Endodermal cell (in vitro differentiated cells): ENCODE data around the gene DYRK2. TPM values are rescaled to one million over a fixed set of nuclear protein-coding genes. Genes with fewer than 3 reads are reported as not detected.

Experiments used
- DNase-seq: peaks from one replicate; pipeline ENCODE4 v3.0.0-alpha.2; 2017
- H3K27ac ChIP-seq: 2 replicates; pipeline ENCODE4 v1.5.1; 2013; ENCODE audit warnings: mild to moderate bottlenecking, low read depth, low read length, moderate library complexity
- H3K27me3 ChIP-seq: 2 replicates; pipeline ENCODE4 v1.6.1; 2013; ENCODE audit warnings: mild to moderate bottlenecking, low read length, moderate library complexity; ENCODE audit not compliant: insufficient read depth, control insufficient read depth, poor library complexity, severe bottlenecking
- H3K36me3 ChIP-seq: 2 replicates; pipeline ENCODE4 v1.7.0; 2013; ENCODE audit warnings: mild to moderate bottlenecking, low read length, moderate library complexity; ENCODE audit not compliant: control insufficient read depth, insufficient read depth
- H3K4me1 ChIP-seq: one replicate; pipeline ENCODE4 v1.7.0; 2013; ENCODE audit warnings: low read length; ENCODE audit not compliant: control insufficient read depth, insufficient read depth
- H3K4me3 ChIP-seq: 2 replicates; pipeline ENCODE4 v1.5.1; 2013; ENCODE audit warnings: mild to moderate bottlenecking, low read length, moderate library complexity
- H3K9ac ChIP-seq: 2 replicates; pipeline ENCODE4 v1.6.1; 2013; ENCODE audit warnings: mild to moderate bottlenecking, low read length, moderate library complexity; ENCODE audit not compliant: poor library complexity, severe bottlenecking; ENCODE audit errors: extremely low read depth
- H3K9me3 ChIP-seq: 2 replicates; pipeline ENCODE4 v1.6.1; 2013; ENCODE audit warnings: mild to moderate bottlenecking, low read length, moderate library complexity; ENCODE audit not compliant: control insufficient read depth
- H3K27ac Mint-ChIP-seq: 2 replicates; pipeline ENCODE4 v1.8.0; 2020; ENCODE audit warnings: mixed read lengths
- H3K27me3 Mint-ChIP-seq: 2 replicates; pipeline ENCODE4 v1.8.0; 2021; ENCODE audit warnings: mild to moderate bottlenecking, mixed read lengths; ENCODE audit not compliant: insufficient read depth
- H3K36me3 Mint-ChIP-seq: 2 replicates; pipeline ENCODE4 v1.8.0; 2020; ENCODE audit warnings: low read depth, mixed read lengths
- H3K4me1 Mint-ChIP-seq: 2 replicates; pipeline ENCODE4 v1.8.0; 2020; ENCODE audit warnings: mixed read lengths
- H3K4me3 Mint-ChIP-seq: 2 replicates; pipeline ENCODE4 v1.8.0; 2020; ENCODE audit warnings: mild to moderate bottlenecking, moderate library complexity, mixed read lengths
- H3K9me3 Mint-ChIP-seq: 2 replicates; pipeline ENCODE4 v1.8.0; 2020; ENCODE audit warnings: mild to moderate bottlenecking, mixed read lengths
- WGBS, 2 experiments: methylation state at CpG; one replicate each; pipeline versions ENCODE4 v1.1.5 to v1.1.7; 2013; ENCODE audit warnings: missing lambda C conversion rate in 2 of 2, mixed read lengths in 1 of 2; ENCODE audit not compliant: insufficient coverage in 1 of 2, insufficient read length in 1 of 2; 5-methylcytosine and 5-hydroxymethylcytosine counted together
- total RNA-seq, 2 donors: library from RNA; stranded (reverse); fragmentation: NEBNext Ultra II Directional in 1 of 2; extraction: Animal tissue kit (Norgen Biotek cat#: 25700) in 1 of 2; gene quantifications; 2 replicates in 1 of 2; 3 replicates in 1 of 2; pipeline ENCODE4 v1.2.1, GENCODE V29; 2021
- TF ChIP-seq, protein P1 (sequence below): fragments of 200-600 bp; sonication (generic); conservative IDR thresholded peaks from 2 replicates; pipeline ENCODE4 v1.5.0; 2021; ENCODE audit warnings: antibody characterized with exemption, mild to moderate bottlenecking

The DYRK2 gene
- total RNA-seq, 2 donors from 2014 or later: 29.5 to 33.2 TPM

DNA sequence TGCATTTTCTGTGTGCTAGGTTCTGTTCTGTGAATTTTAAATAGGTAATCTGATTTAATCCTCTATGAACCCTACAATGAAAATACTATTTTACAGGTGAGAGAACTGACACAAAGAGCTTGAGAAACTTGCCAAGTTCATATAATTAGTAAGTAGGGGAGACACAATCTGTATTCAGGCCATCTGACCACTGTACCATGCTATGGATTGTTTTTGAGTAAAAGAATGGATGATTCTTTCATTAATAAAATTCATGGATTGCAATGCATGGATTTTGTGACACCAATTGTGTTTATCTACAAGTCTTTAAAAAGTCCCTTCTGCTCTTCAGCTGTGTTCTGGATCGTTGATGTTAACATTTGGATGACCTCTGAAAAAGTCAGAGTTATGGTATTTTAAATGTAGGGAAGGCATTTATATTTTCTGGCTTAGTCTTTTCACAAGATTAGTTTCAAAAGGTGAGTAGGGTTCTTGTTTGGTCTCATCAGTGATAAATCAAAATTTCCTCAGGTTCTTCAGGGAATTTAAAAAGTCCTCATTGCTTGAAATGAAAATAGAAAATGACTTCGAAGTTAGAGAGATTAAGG, 15.4 kb upstream of the DYRK2 start:
- H3K36me3 Mint-ChIP-seq: no peaks in the 10 kb centered on the region
- H3K27ac Mint-ChIP-seq: no peak overlapping the region
- H3K9me3 Mint-ChIP-seq: no peaks in the 10 kb centered on the region
- Histone ChIP-seq H3K36me3 (no peaks in the 10 kb centered on the region), H3K9ac (no peak overlapping the region), H3K27ac (no peak overlapping the region), H3K4me3 (no peak overlapping the region), H3K27me3 (no peaks in the 10 kb centered on the region), H3K4me1 (no peaks in the 10 kb centered on the region), H3K9me3 (no peaks in the 10 kb centered on the region)
- H3K4me1 Mint-ChIP-seq: peaks cover 33% of the 10 kb centered on the region
- no peak overlapping the region for H3K4me3 Mint-ChIP-seq
- TF ChIP-seq, protein P1, sequence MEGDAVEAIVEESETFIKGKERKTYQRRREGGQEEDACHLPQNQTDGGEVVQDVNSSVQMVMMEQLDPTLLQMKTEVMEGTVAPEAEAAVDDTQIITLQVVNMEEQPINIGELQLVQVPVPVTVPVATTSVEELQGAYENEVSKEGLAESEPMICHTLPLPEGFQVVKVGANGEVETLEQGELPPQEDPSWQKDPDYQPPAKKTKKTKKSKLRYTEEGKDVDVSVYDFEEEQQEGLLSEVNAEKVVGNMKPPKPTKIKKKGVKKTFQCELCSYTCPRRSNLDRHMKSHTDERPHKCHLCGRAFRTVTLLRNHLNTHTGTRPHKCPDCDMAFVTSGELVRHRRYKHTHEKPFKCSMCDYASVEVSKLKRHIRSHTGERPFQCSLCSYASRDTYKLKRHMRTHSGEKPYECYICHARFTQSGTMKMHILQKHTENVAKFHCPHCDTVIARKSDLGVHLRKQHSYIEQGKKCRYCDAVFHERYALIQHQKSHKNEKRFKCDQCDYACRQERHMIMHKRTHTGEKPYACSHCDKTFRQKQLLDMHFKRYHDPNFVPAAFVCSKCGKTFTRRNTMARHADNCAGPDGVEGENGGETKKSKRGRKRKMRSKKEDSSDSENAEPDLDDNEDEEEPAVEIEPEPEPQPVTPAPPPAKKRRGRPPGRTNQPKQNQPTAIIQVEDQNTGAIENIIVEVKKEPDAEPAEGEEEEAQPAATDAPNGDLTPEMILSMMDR: no peak
- 89 to 91% methylated on average over 1 of the region's 2 CpGs for WGBS, 2 experiments
- no peak for DNase-seq
- peaks cover 7% of the 10 kb centered on the region for H3K27me3 Mint-ChIP-seq

GRCh38 chr12:67633708-67634107, 14.8 kb upstream of the DYRK2 start:
- Histone ChIP-seq H3K36me3 (no peaks in the 10 kb centered on the region), H3K27ac (no peak overlapping the region), H3K4me1 (no peaks in the 10 kb centered on the region), H3K4me3 (no peak overlapping the region), H3K9me3 (no peaks in the 10 kb centered on the region), H3K9ac (no peak overlapping the region), H3K27me3 (no peaks in the 10 kb centered on the region)
- TF ChIP-seq, protein P1: no peak
- peaks cover 33% of the 10 kb centered on the region for H3K4me1 Mint-ChIP-seq
- no peaks in the 10 kb centered on the region for H3K9me3 Mint-ChIP-seq
- no peak for DNase-seq
- no peak overlapping the region for H3K27ac Mint-ChIP-seq
- peaks cover 7% of the 10 kb centered on the region for H3K27me3 Mint-ChIP-seq
- H3K4me3 Mint-ChIP-seq: no peak overlapping the region
- 89 to 100% methylated on average over 1 to 2 of the region's 2 CpGs for WGBS, 2 experiments
- H3K36me3 Mint-ChIP-seq: no peaks in the 10 kb centered on the region

DNA sequence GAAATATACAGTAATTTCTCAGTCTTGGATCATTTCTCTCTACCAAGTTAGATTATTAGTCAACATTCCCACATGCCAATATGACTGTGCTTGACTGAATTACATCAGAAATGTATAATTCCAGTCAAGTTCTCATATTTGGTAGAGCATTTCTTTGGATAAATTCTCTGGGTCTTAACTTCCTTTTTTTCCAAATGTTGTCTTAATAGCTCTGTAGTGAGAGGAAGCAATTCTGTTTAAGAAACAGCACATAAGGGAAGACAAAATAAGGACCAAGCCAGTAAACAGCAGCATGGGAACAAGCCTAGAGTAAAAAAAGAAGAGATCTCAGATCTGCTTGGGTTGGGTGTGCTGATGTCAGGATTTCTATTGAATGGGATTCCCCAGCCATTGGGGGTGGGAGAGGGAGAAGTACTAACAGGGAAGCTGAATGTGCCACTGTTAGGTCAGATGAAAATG, 14.2 kb upstream of the DYRK2 start:
- Mint-ChIP-seq H3K9me3 (no peaks in the 10 kb centered on the region), H3K36me3 (no peaks in the 10 kb centered on the region), H3K4me1 (peaks cover 30% of the 10 kb centered on the region), H3K27me3 (peaks cover 7% of the 10 kb centered on the region), H3K27ac (no peak overlapping the region), H3K4me3 (no peak overlapping the region)
- no peak overlapping the region for H3K4me3 ChIP-seq
- no peaks in the 10 kb centered on the region for H3K9me3 ChIP-seq
- no peaks in the 10 kb centered on the region for H3K36me3 ChIP-seq
- no peaks in the 10 kb centered on the region for H3K4me1 ChIP-seq
- no peak for DNase-seq
- TF ChIP-seq, protein P1: no peak
- no peak overlapping the region for H3K9ac ChIP-seq
- H3K27me3 ChIP-seq: peaks cover 5% of the 10 kb centered on the region
- H3K27ac ChIP-seq: no peak overlapping the region
